HG03460 (cell line): ENCODE measurements around the gene MYLK2.
A peak's percentile ranks its signal among the peaks of the same experiment; 100 is the strongest.
"Not testable (repeated sequence)": the region's sequence is repeated elsewhere in the genome, so short reads cannot be mapped to it uniquely, and the experiment has no call there.

Experiments
- ATAC-seq: cut with Tn5 transposase; IDR thresholded peaks from one replicate; pipeline ENCODE4 v1.9.1; 2021; ENCODE audit not compliant: unreplicated experiment

MYLK2 gene

DNA sequence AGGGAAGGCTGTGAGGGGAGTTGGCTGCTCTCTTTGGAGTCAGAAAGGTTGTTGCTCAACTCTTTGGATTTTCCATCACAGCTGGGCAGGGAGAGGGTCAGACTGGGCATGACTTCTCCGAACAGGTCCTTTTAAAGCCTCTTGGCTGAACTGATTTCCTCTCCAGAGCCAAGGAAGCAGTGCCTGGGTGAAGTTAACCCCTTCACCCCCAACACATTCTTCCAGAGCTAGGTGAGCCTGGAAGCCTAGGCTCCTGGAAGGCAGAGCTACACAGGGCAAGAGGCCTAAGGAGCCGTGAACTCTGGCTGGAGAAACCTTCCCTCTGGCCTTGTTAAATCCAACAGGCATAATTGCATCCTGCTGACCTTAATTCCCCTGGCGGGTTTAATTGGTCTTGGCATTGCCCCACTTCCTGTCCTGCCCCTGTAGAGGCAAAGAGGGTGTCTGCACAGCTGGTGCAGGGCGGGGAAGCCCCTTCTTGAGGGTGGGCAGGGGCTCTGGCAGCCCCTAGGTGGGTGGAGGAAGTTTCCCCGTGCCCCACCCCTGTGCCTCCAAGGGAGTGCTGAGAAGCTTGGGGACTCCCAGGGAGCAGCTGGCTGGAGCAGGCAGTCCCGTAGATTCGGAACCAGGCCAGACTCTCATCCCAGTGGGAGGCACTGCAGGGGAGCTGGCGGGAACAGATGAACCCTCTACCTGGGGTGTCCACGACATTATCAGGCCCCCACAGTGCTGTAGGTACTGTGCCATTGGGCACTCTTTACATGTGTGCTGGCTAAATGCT, 3.6 kb upstream of the MYLK2 start:
- no peak for ATAC-seq

DNA sequence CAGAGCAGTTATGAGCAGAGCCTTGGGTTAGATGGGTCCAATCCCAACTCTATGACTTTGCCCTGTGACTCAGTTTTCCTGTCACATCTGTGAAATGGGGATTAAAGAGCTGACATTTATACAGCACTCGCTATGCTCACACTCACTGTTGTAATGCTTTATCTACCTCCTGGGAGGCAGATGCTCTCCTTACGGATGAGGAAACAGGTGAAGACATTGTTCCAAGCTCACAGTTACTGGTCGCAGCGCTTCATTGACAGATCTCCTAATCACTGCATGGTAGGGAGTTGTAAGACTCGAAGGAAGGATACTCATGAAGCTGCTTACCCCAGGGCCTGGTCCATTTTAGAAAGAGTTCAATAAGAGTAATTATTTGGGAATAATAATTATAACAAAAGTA, 2.9 kb upstream of the MYLK2 start:
- ATAC-seq: no peak

DNA sequence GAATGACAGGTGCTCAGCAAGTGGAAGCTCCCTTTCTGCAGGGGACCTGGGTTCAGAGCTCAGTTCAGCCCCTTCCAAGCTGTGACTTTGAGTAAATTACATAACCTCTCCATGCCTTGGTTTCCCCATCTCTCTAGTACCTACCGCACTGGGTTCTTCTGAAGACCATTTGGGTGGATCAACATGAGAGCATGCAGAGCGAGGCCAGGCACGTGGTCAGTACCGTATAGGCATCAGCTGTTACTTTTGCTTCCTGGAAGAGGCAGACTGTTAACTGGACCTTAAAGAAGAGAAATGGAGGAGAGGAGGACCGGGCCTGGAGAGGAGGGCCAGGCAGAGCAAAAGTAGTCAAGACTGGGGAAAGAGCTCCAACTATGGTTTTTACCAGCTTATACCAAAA, 1.7 kb upstream of the MYLK2 start:
- no peak for ATAC-seq

DNA sequence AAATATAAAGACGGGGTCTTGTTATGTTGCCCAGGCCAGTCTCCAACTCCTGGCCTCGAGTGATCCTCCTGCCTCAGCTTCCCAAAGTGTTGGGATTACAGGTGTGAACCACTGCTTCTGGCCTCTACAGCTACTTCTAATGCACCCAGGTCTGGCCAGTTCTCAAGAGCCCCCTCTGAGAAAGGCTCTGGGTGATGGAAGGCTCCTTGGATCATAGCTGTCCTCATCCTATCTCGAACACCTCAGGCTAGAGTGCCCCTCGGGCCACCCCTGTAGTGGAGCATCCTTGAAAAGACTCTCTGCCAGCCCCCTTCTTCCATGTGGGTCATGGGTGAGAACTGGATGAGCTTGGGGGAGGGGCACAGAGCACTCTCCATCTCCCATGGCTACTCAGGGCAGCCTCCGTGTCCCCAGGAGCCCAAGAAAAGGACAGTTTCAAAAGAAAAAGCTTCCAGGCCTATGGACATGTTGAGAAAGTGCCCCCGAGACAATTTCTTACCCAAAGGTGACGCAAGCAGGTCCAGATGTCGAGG, 714 bp upstream of the MYLK2 start:
- no peak for ATAC-seq

DNA sequence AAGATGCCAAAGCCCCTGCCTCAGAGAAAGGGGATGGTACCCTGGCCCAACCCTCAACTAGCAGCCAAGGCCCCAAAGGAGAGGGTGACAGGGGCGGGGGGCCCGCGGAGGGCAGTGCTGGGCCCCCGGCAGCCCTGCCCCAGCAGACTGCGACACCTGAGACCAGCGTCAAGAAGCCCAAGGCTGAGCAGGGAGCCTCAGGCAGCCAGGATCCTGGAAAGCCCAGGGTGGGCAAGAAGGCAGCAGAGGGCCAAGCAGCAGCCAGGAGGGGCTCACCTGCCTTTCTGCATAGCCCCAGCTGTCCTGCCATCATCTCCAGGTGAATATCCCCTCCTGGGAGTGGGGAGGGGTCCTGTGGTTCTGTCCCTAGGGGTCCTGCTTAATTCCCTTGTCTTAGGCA, 1.1 kb downstream of the MYLK2 start:
- no peak for ATAC-seq

DNA sequence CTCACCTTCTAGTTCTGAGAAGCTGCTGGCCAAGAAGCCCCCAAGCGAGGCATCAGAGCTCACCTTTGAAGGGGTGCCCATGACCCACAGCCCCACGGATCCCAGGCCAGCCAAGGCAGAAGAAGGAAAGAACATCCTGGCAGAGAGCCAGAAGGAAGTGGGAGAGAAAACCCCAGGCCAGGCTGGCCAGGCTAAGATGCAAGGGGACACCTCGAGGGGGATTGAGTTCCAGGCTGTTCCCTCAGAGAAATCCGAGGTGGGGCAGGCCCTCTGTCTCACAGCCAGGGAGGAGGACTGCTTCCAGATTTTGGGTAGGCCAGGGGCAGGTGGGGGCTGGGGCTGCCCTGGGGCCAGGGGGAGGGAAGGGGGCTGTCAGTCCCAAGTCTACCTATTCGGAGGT, 2.3 kb downstream of the MYLK2 start:
- ATAC-seq: no peak

DNA sequence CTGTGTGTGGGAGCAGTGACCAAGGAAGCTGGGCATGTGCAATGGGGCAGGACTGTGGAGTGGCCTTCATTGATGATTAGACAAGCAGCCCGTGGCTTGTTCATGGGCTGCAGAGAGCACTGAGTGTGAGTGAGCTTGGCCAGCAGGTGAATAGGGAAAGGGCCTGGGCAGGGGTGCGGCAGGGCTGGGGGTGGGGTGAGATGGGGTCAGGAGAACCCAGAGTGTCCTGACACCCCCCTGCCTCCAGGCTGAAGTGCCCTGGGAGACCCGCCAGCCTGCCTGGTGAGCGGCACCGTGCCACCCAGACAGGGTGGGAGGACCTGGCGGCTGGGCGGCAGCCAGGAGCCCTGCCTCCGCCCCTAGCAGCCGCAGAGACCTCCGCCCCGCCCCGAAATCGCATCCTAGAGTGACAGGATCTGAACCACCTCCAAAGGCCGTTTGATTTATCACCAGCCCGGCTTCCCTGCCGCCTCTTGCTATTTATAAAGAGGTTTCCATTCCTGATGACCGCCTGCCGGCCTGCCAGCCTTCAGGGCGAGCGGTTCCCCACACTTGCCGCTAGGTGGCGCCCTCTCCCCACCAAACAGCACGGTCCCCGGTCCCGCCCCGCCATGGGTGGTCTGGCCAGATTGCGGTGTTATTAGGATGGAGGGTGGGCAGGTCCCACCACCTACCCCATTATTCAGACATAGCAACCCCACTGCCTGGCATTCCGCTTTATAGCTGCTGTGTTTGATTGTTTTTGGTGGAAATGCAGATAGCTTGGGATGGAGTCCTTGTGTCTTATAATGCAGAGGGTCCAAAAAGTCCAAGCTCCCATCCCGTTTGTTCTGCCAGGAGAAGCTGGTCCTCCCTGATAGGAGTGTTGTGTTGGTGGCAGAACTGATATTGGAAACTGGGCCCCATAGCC, 3.5 kb downstream of the MYLK2 start:
- peak; percentile 73 for ATAC-seq

DNA sequence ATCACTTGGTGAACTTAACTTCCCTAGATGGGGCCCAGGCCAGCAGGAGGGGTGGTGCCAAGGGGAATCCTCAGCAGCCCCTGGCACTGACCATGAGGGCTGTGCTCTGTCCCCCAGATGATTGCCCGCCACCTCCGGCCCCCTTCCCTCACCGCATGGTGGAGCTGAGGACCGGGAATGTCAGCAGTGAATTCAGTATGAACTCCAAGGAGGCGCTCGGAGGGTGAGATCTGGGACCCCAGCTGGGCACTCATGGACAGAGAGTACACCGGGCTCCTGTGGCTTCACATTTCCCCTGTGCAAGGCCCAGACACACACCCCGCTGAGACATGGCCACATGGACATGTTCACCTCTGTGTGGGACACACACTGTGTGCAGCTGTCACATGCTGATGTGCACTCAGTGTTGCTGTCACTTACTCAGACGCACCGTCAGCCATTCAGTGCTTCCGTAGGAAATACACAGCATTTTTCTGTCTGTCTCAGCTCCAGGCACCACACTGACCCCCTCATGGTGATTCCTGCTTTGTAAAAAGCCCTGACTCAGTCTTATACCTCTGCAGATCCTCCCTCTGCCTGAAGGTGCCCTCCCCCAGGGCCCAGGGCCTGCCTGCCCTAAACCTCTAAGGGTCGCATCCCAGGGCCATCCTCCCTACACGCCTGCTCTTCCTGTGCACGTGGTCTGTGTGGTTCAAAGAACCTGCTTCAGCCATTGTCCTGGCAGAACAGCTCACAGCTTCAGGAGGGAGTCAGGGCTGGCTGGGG, 4.4 kb downstream of the MYLK2 start:
- ATAC-seq: no peak

DNA sequence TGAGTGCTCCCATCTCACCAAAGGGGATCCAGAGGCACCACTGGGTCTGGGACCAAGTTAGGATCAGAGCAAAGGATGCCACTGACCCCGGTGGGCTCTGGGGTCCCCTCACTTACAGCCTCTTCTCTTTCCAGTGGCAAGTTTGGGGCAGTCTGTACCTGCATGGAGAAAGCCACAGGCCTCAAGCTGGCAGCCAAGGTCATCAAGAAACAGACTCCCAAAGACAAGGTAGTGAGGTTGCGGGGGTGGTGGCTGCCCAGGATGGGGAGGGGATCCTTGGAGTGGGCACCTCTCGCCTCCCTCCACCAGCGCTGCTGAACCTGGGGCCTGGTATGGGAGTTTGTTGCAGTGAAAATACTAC, 4.9 kb downstream of the MYLK2 start:
- ATAC-seq: no peak

DNA sequence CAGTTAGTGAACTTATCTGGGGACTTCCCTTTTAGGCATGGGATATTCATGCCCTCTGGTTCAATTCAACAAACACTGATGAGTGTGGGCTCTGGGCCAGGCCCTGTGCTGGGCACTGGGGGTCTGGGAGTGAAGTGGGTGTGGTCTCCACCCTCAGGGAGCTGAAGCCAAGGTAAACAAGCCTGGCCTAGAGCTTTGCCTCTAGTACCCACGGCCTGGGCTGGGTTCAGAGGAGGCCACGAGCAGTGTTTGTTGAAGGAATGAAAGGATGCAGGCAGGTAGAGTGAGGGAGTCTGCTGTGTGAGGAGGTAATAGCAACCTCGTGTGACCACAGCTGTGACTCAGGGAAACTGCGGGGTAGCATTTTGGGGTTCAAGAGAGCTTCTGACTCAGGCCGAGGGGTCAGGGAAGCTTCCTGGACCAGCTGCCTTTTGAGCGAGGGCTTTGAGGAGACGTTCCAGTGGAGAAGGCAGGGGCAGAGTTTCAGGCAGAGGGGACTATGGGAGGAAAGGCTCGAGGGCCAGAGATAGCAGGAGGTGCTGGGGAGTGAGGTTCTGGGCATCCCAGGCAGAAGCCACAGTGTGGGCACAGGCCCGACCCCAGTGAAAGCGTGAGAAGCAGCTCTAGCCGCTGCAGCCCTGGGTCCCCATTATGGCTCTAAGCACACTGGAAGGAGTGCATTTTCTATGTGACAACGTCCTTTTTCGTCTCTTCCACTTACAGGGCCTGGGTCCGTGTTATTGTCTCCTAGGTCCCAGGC, 5.6 kb downstream of the MYLK2 start:
- ATAC-seq: no peak

DNA sequence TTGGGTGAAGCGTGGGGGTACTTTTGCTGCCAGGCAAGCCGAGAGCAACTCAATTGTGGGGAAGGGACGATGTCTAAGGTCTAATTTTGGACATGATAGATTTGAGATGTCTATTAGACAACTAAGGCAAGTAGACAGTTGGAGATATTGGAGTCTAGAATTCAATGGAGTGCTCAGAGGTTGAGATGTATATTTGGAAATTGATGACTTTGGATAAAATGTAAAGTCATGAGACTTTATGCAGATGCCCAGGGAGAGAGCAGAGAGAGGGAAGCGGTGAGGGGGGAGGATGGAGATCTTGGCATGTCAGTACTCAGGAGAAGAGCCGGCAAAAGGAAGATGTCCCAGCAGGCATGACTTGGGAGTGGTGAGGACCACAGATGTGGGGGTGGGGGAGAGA, 6.9 kb downstream of the MYLK2 start:
- ATAC-seq: no peak

DNA sequence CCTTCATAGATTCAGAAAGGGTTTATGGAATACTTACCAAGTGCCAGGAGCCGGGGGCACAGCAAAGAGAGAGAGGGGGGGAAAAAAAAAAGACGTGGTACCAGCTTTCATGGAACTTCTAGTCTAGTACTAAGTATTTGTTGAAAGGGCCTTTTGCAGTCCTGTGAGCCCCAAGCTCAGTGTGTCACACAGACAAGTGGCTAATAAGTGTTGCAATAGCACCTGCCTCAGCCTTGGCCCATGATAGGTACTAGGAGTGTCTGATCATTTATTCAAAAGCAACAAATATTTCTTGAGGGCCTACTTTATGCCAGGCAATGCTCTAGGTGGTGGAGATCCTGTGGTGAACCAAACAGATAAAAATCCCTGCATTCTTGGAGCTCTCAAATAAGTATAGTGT, 7.9 kb downstream of the MYLK2 start:
- no peak for ATAC-seq

DNA sequence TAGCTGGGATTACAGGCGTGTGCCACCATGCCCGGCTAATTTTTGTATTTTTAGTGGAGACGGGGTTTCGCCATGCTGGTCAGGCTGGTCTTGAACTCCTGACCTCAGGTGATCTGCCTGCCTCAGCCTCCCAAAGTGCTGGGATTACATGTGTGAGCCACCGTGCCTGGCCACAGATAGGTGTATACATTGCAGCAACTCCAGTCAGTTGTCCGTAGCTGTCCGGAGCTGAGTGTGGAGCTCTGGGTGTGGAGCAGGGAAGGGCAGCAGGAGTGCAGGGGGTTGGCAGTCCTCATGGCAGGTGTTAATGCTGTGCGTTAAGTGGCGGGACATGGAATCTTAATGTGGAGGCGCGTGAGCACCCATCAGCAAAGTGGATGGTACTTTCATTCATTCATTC, 8.9 kb downstream of the MYLK2 start:
- not testable (repeated sequence) for ATAC-seq

DNA sequence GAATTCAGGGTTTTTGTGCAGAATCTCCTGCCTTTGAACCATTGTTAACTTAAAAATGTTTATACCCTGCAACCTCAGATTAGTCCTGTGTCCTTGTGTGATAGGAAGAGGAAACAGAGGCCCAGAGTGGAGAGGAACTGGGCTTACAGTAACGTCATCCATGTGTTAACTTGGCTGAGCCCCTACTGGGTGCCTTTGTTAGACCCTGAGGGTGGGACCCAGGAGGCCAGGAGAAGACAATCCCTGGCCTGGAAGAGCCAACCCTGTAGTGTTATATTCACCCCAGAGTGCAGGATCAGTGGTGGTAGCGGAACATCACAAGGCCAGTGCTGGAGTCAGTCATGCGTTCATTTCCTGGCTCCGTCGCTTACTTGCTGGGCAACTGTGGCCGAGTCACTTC, 10.6 kb downstream of the MYLK2 start:
- ATAC-seq: no peak

DNA sequence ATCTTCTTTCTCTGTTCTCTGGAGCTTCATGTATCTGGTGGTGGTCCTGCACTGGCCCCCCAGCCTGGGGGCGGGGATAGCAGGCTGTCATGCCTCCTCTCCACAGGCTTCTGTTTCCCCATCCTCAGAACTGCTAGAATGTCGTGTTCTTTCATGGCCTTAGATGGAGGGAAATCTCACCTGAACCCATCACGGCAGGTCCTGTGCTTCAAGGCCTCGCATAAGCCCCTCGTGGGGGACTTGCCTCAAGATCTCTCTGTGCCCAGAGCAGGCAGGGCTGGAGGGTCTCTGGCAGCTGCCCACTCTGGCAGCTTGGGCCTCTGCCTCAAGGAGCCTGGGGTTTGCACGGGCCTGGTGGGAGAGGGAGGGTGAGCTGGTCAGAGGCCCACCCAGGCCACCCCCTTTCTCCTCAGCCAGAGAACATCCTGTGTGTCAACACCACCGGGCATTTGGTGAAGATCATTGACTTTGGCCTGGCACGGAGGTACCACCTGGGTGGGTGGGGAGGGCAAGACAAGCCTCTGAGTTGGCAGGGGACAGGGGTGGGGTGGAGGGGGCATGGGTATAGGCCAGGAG, 11.3 kb downstream of the MYLK2 start:
- ATAC-seq: no peak

DNA sequence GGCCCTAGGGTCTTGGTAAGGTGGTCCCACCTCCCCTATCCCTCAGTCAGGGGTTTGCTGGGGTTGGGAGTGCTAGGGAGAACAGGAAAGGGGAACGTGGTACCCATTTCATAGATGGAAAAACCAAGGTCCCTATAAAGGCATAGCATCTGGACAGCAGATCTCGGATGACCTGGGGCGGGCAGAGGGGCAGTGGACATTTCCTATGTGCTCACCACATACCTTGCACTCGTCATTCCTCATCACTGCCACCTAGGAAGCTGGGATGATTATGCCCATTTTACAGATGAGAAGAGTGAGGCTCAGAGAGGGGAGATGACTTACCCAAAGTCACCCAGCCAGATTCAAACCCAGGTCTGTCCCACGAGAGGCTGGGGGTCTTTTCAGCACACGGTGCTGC, 12.1 kb downstream of the MYLK2 start:
- ATAC-seq: no peak

DNA sequence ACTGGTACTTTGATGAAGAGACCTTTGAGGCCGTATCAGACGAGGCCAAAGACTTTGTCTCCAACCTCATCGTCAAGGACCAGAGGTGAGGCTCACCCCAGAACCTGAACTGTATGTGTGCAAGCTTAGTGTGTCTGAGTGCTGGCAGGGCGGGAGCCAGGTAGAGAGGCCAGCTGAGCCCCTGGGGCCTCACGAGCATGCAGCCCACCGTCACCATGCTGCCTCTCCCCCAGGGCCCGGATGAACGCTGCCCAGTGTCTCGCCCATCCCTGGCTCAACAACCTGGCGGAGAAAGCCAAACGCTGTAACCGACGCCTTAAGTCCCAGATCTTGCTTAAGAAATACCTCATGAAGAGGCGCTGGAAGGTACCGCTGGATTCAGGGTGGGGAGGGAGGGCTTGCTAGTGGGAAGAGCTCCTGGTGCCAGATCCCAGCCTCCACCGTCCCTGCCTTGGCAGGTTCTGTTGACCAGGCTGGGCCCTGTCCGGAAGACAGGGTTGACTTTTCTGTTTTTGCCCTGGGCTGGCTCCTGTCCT, 12.7 kb downstream of the MYLK2 start:
- no peak for ATAC-seq

DNA sequence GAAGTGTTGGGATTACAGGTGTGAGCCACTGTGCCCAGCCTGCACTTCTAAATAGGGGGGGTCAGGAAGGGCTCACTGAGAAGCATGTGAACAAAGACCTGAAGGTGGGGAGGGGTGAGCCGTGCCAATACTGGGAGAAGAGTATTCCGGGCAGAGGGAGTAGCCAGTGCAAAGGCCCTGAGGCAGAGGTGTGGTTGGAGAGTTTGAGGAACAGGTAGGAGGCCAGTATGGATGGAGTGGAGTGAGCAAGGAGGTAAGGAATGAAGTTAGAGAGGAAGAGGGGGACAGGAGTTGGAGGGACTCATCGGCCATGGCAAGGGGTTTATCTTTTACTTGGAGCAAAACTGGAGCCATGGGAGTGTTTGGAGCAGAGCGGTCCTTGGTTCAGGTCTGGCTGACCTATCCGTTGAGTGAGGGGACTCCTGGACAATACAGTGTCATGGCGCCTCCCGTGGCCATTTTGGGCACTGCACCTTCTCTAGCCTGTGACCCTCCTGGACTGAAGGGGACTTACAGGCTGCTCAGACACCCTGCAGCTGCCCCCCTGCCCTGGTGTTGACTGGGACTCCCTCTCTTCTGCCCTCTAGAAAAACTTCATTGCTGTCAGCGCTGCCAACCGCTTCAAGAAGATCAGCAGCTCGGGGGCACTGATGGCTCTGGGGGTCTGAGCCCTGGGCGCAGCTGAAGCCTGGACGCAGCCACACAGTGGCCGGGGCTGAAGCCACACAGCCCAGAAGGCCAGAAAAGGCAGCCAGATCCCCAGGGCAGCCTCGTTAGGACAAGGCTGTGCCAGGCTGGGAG, 14.2 kb downstream of the MYLK2 start:
- ATAC-seq: no peak

DNA sequence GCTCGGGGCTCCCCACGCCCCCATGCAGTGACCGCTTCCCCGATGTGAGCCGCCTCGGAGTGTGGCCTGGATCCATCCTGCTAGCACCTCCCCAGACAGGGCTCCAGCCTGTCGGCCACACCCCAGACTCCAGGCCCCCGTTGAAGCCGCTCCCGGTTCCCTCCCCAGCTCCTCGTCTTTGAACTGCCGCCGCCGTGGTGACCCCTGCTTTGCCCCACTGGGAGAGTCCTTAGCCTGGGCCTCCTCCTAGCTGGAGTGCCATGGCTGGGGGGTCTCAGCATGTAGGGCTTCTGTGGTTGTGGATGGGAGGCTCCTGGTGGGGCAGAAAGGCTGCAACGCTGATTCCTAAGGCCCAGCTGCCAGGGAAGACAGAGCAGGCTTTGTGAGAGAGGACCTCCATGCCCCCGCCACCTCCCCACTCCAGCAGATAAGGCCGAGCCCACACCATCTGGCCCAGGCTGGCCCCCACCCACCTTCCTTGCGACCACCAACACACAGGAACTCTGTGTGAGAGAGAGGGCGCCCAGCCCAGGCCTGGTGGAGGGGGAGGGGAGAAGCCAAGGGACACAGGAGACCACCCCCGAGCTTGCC, 14.9 kb downstream of the MYLK2 start:
- ATAC-seq: no peak
